Endothelial cell (in vitro differentiated cells): ENCODE data around the gene GIN1. TPM values are rescaled to one million over a fixed set of nuclear protein-coding genes. Genes with fewer than 3 reads are reported as not detected.

Experiments
- DNase-seq: peaks from one replicate; pipeline ENCODE4 v3.0.0; 2021; ENCODE audit warnings: low spot score
- H3K27ac Mint-ChIP-seq: one replicate; pipeline ENCODE4 v1.8.0; 2021; ENCODE audit warnings: mixed read lengths, inconsistent platforms; ENCODE audit not compliant: unreplicated experiment
- H3K27me3 Mint-ChIP-seq: one replicate; pipeline ENCODE4 v1.8.0; 2021; ENCODE audit warnings: mild to moderate bottlenecking, moderate library complexity, mixed read lengths, inconsistent platforms; ENCODE audit not compliant: unreplicated experiment
- H3K36me3 Mint-ChIP-seq: one replicate; pipeline ENCODE4 v1.8.0; 2021; ENCODE audit warnings: mild to moderate bottlenecking, low read depth, mixed read lengths, inconsistent platforms; ENCODE audit not compliant: unreplicated experiment
- H3K4me1 Mint-ChIP-seq: one replicate; pipeline ENCODE4 v1.8.0; 2021; ENCODE audit warnings: mild to moderate bottlenecking, mixed read lengths, inconsistent platforms; ENCODE audit not compliant: unreplicated experiment
- H3K4me3 Mint-ChIP-seq: one replicate; pipeline ENCODE4 v1.8.0; 2021; ENCODE audit warnings: mild to moderate bottlenecking, mixed read lengths, inconsistent platforms; ENCODE audit not compliant: unreplicated experiment
- H3K9me3 Mint-ChIP-seq: one replicate; pipeline ENCODE4 v1.8.0; 2021; ENCODE audit warnings: mixed read lengths, inconsistent platforms; ENCODE audit not compliant: unreplicated experiment
- total RNA-seq: library from RNA; stranded (reverse); fragmentation: NEBNext Ultra II Directional; extraction: Animal tissue kit (Norgen Biotek cat#: 25700); gene quantifications from one replicate; pipeline ENCODE4 v1.2.1, GENCODE V29; 2021; ENCODE audit not compliant: unreplicated experiment
- TF ChIP-seq, protein P1 (sequence below): fragments of 200-600 bp; sonication (generic); IDR thresholded peaks from one replicate; pipeline ENCODE4 v1.5.0; 2021; ENCODE audit warnings: antibody characterized with exemption; ENCODE audit not compliant: unreplicated experiment

Gene GIN1
- total RNA-seq, 1 donor from 2014 or later, result 3.7 TPM

DNA sequence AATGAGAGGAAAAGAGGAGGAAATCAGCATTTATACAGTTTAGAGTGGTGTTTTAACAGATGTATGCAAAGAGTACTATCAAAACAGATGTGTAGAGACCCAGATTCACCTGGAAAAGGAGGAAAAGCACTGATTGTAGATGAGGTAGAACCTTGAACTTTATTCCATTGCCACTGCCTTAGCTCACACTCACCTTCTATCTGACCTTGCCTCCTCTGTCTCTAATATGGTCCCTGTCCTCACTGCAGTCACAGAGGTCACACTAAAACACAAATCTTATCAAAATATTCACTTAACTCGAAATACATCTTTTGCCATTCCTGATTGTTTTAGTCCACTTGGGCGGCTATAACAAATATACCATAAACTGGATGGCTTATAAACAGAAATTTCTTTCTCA lies 7.0 kb downstream of the GIN1 start:
- Mint-ChIP-seq H3K4me3 (no peak overlapping the region), H3K36me3 (no peaks in the 10 kb centered on the region), H3K27ac (no peak overlapping the region), H3K9me3 (no peaks in the 10 kb centered on the region), H3K4me1 (no peaks in the 10 kb centered on the region), H3K27me3 (no peaks in the 10 kb centered on the region)
- TF ChIP-seq, protein P1, sequence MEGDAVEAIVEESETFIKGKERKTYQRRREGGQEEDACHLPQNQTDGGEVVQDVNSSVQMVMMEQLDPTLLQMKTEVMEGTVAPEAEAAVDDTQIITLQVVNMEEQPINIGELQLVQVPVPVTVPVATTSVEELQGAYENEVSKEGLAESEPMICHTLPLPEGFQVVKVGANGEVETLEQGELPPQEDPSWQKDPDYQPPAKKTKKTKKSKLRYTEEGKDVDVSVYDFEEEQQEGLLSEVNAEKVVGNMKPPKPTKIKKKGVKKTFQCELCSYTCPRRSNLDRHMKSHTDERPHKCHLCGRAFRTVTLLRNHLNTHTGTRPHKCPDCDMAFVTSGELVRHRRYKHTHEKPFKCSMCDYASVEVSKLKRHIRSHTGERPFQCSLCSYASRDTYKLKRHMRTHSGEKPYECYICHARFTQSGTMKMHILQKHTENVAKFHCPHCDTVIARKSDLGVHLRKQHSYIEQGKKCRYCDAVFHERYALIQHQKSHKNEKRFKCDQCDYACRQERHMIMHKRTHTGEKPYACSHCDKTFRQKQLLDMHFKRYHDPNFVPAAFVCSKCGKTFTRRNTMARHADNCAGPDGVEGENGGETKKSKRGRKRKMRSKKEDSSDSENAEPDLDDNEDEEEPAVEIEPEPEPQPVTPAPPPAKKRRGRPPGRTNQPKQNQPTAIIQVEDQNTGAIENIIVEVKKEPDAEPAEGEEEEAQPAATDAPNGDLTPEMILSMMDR, result no peak
- DNase-seq, result no peak

DNA sequence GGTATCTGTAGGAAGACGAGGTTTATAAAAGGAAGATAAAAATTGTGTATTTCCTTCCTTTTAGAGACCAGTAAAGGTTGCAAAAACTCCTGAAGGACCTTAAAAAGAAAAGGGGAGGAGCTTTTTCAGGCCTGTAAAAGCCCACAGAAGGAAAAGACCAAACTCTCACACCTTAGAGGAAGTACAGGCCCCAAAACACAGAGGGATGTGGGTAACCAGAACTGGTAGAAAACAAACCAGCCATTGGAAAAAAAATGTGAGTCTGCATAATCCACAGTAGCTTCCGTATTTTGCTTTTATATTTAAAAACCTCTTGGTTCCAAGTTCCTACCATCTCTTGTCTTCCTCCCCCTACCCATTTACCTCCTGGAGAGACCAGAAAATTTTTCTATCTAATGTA lies 8.5 kb downstream of the GIN1 start:
- Mint-ChIP-seq H3K4me3 (no peak overlapping the region), H3K4me1 (no peaks in the 10 kb centered on the region), H3K9me3 (no peaks in the 10 kb centered on the region), H3K36me3 (no peaks in the 10 kb centered on the region), H3K27me3 (no peaks in the 10 kb centered on the region), H3K27ac (no peak overlapping the region)
- TF ChIP-seq, protein P1, result no peak
- DNase-seq, result no peak

DNA sequence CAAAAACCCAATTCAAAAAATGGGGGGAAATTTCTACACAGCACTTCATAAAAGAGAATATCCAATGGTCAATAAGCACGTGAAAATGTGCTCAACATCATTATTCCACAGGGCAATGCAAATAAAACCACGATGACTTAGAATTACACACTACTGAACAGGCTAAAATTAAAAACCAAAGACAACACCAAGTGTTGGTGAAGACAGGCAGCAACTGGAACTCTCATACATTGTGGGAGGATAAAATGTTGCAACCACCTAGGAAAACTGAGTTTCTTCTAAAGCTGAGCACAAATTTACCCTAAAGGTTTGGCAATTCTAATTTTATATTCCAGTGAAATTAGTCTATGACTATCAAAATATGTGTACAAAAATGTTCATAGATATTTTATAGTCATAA lies 9.5 kb downstream of the GIN1 start:
- no peak overlapping the region for H3K4me3 Mint-ChIP-seq
- TF ChIP-seq, protein P1, result no peak
- no peaks in the 10 kb centered on the region for H3K9me3 Mint-ChIP-seq
- no peak overlapping the region for H3K27ac Mint-ChIP-seq
- no peak for DNase-seq
- no peaks in the 10 kb centered on the region for H3K4me1 Mint-ChIP-seq
- H3K36me3 Mint-ChIP-seq, result no peaks in the 10 kb centered on the region
- H3K27me3 Mint-ChIP-seq, result no peaks in the 10 kb centered on the region

DNA sequence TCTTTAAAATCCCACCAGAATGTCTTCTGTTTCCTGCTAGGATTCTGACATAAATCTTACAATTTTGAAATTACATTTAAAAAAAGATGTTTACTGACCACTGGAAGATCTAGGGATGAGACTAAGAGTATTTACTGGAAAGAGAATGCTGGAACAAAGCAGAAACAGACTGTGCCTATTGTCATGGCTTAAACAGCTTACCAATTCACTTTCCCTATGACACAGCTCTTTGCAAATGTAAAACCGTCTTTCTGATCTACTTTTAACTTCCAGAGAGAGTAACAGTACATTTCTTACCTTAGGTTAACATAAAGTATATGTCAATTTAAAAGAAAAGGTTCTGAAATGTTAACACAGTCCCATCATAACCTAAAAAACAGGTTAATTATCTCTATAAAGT lies 10.7 kb downstream of the GIN1 start:
- Mint-ChIP-seq H3K27me3 (no peaks in the 10 kb centered on the region), H3K9me3 (no peaks in the 10 kb centered on the region), H3K4me3 (no peak overlapping the region), H3K4me1 (no peaks in the 10 kb centered on the region), H3K36me3 (no peaks in the 10 kb centered on the region), H3K27ac (no peak overlapping the region)
- TF ChIP-seq, protein P1, result no peak
- DNase-seq, result no peak

DNA sequence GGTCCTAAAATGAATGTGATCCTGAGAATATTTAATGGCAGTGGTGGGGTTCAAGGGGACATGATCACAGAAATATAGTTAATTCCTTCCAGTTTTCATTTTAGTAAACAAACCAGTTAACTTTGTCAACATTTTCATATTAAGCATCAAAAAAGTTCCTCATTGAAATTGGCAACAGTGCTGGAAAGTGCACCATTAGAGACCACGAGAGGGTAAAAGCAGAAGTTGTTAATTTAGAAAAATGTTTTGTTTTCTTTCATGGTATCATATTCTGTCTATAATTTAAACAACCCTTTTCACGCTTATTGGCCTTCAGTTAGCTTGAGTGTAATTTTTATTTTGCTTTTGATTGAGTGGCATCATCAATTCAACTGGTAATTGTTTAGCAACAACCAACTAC lies 11.9 kb downstream of the GIN1 start:
- Mint-ChIP-seq H3K36me3 (no peaks in the 10 kb centered on the region), H3K27ac (no peak overlapping the region), H3K4me1 (no peaks in the 10 kb centered on the region), H3K4me3 (no peak overlapping the region), H3K27me3 (no peaks in the 10 kb centered on the region), H3K9me3 (no peaks in the 10 kb centered on the region)
- TF ChIP-seq, protein P1, result no peak
- no peak for DNase-seq
